Dedifferentiated amniotic fluid mesenchymal stem cell (primary cell): ENCODE measurements around the gene PNLIPRP2.

Source experiments
- DNase-seq: peaks from one replicate; pipeline ENCODE4 v3.0.0-alpha.2; 2016; ENCODE audit errors: extremely low spot score

Gene PNLIPRP2

DNA sequence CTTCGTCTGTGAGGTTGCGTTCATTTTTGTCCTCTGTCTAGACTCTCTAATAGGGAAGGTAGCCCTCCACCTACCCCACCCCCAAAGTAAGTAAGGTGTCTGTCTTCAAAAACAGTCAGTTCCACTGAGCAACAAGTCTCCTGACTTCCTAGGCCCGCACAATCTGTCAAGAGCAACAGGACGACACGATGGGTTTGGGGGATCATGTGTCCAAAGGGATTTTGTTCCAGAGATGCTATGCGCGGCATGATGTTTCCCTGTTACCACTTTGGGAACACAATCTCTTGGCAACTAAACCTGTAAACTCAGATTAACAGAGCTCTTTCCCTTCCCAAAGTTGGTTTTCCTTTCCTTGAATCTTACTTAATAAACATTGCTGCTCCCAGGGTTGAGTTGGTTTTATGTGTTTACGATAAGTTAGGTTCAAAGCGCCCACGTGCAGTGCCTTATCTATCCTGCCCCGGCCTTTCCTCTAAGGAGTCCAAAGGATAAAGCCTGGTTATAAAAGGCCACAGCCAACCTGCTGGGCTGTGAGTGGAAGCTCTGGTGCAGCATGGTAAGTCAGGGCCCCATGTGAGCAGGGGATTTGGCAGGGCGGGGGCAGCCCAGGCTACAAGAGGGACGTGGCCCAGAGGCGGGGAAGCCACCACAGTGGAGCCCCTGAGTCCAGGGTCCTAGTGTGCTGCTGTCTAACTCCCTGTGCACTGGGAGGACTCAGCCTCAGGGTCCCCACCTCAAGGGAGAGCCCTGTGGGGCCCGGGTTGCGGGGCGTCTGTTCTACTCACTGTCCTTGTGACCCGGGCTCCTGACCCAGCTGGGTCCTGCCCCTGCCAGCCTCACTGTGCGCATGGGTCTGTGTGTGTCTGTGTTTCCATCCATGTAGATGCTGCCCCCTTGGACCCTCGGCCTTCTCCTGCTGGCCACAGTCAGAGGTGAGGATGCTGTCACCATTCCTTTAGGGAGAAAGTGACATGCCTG is at the start of gene PNLIPRP2:
TSS of gene PNLIPRP2 (plus strand) at position 531 of the 978 bp plus-strand sequence.
- DNase-seq, result no peak

DNA sequence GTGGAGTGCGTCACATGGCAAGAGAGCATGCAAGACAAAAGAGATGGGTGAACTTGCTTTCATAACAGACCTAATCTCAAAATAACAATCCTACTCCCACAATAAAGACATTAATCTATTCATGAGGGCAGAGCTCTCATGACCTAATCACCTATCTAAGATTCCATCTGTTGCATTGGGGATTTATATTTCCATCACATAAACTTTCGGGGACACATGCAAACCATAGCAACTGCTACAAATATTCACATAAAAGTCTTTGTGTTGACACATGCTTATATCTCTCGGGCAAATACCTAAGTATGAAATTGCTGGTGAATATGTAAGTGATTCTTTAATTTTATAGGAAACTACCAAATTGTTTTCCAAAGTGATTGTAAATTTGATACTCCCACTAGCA is 46.0 kb upstream of the PNLIPRP2 start:
- DNase-seq, result no peak

DNA sequence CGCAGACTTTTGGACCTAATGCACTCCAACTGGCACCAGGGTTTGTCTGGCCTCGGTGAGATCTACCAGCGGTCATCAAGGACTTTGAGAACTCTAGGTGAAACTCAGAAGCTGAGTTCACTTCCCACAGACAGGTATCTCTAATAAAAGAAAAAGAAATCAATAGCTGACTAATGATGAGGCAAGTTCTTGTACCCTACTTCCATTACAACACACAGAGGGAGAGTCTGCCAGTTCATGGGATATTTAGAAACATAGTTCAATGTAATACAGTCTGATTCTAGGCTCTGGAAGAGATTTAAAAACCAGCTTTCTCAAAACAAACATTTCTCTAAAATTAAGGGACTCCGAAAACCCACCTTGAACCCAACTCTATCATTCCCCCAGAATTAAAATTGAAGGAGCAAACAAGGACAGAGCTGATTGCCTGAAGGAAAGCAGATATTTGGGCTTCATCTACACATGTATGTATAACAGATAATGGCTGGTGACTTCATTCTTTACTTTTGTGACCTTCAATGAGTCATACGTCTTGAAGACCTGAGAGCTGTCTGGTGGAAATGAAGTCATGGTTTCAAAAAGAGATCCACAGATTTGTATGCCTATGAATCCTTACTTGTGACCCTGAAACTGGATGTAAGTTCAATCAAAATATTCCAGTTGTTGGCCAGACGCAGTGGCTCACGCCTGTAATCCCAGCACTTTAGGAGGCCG is 32.7 kb upstream of the PNLIPRP2 start:
- no peak for DNase-seq

DNA sequence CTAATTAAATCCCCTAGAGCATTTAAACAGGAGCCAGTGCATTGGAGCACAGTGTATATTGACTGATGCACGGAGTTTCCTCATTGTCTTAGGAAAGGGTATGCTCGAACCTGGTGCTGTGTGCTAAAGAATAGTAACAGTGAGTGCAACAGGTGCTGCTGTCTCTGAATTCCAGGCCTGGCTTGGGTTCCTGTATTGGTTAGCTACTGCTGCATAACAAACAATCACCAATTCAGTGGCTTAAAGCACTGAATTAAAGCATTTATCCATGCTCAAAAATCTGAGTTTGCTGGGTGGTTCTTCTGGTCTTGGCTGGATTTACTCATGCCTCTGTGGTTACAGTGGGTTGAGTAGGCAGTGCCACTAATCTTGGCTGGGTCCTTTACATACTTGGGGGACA is 31.8 kb upstream of the PNLIPRP2 start:
- no peak for DNase-seq

DNA sequence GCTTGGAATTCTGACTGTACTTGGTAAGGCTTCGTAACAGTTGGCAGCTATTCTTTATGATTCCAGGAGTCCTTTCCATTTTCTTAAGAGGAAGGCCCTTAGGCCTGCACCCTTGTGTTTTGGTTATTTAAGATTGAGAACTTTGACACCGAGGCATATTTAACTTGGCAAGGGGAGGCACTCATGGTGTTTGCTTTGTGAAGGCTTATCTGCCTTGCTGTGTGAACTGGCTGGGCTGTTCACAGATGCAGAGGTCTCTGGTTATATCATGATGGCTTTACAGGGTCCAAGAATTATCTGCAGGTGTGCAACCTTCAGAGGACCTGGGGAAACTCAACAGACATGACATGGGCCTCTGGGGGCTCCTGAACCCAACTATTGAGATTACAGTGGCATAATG is 30.8 kb upstream of the PNLIPRP2 start:
- no peak for DNase-seq

DNA sequence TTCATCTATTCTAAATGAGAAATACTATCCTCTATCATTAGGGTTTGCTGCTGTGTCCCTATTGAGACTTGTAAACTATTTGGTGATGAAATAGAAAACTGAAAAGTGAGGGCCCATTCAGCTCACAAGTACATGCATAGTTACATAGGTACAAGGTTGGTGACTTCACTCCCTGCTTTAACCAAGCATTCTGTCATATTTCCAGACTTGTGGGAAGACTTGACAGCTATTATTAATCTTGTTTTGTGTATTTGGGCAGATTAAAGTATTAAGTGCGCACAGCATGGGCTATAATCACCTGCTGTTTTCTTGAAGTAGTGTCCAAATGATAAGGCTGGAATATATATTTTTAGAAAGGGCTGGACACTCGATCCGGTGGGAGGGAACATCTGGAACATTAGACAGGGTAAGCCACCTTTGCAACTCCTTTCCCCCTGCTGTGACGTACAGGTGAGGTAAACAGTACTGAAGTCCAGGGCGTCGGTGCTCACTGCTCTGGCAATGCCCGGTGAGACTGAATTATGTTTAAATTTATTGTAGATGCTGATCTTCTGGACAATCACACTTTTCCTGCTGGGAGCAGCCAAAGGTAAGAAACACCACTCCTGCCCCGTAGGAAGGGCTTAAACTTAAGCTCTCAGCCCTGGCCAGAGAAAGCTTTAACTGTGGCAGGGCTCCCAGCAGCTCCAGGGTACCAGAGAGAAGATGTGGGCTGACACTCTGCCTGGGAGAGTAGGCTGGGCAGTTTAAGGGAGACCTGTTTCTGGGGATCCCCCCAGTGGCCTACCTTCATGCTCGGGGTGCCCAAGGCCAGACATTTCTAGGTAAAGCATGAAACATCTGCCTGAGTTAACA is 29.9 kb upstream of the PNLIPRP2 start, which contains the start of gene PNLIPRP1:
TSS of gene PNLIPRP1 (plus strand) at position 370 of the 855 bp plus-strand sequence. CDS start at position 541, 171 bp downstream.
- DNase-seq, result no peak

DNA sequence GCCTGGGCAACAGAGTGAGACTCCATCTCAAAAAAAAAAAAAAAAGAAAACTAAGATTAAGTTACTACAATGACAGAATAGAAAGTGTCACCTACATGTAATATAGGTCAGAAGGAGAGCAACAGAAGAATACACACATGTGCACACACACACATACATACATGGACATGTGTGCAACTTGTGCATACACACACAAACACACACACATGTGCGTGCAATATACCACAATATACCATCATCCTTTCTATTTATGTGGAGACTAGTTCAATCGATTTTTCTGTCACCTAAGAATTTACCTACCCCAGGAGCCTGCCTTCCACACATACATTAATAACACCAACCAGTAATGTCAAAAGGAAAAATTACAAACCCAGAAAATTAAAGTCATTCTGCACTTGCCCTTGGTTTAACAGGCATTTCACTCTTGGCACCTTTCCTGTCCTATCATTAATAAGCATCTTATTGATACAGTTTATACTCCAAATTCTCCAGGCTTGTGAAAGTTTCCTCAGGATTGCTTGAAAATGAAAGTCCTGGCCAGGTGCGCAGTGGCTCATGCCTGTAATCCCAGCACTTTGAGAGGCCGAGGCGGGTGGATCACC is 27.5 kb upstream of the PNLIPRP2 start:
- DNase-seq, result no peak

DNA sequence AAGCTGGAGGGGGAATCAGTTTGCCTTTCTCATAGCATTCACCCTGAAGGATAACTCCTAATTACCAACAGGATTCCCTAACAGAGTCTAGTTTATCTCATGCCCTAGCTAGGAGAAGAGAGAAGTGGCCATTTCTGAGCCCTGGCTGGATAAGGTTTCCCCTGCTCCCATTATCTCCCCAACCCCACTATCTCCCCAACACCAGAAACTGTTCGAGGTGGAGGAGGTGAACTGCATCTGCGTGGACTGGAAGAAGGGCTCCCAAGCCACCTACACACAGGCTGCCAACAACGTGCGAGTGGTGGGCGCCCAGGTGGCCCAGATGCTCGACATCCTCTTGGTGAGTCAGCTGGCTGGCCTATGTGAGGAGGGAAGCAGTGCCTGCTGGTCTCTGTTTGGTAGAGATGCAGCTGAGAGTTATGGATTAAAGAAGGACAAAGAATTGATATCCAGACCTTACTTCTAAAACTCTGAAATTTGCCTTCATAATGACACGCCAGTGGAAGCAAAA is 26.2 kb upstream of the PNLIPRP2 start:
- DNase-seq, result no peak

DNA sequence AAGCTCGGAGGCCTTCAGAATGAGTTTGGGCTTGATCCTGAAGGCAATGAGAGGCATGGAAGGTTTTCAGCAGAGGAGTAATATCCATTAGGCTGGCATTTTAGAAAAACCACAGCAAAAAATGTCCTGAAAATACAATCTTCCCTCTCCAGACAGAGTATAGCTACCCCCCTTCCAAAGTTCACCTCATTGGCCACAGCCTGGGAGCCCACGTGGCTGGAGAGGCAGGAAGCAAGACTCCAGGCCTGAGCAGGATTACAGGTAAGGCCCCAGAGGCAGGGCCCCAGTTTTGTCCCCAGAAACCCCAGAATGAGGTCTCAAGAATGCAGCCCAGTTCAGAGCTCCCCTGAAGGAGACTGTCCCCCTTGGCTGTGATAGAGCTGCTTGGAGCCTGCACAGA is 24.7 kb upstream of the PNLIPRP2 start:
- no peak for DNase-seq

DNA sequence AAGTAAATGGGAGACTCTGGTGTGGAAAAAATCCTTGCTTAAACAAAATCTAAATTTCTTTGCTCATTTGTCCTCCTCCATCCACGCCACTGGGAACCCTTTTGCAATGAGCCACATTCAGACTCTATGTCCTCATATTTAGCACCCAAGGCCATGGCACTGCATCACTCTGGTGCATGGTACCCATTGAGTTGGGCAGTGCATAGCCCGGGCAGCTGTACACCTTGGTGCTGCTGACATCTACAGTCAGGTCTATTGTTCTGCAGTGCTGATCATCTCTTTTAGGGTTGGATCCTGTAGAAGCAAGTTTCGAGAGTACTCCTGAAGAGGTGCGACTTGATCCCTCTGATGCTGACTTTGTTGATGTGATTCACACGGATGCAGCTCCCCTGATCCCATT is 23.2 kb upstream of the PNLIPRP2 start:
- DNase-seq, result no peak

DNA sequence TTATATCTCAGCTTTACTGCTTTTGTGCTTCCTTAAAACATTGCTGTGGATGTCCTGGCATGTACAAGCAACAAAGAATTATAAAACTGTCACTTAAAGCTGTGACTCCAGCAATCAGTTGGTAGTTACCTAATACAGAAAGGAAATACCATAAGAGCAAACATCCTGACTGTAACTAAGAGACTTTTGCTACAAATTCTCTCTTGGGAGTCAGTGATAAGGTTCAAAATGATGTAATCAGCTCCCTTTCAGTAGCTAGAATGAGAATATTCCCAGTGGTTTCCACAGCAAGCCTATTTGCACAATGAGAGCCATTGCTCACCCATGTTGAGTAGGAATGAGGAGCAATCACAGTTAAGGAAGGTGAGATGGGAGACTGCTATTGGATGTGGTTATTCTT is 22.4 kb upstream of the PNLIPRP2 start:
- no peak for DNase-seq

DNA sequence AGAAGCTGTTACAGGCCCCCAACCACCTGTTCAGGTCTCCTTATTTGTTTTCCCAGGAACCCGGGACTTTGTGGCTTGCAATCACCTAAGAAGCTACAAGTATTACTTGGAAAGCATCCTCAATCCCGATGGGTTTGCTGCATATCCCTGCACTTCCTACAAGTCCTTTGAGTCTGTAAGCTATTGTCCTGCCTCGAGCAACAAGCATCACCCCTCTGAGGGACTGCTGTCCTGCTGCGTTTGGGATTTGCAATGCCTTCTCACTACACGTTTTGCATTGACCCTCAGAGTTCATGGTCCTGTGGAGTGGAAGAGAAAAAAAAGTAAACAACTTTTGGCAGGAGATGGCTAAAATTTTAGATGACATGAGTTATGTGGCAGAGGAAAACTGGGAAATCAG is 20.8 kb upstream of the PNLIPRP2 start:
- no peak for DNase-seq

DNA sequence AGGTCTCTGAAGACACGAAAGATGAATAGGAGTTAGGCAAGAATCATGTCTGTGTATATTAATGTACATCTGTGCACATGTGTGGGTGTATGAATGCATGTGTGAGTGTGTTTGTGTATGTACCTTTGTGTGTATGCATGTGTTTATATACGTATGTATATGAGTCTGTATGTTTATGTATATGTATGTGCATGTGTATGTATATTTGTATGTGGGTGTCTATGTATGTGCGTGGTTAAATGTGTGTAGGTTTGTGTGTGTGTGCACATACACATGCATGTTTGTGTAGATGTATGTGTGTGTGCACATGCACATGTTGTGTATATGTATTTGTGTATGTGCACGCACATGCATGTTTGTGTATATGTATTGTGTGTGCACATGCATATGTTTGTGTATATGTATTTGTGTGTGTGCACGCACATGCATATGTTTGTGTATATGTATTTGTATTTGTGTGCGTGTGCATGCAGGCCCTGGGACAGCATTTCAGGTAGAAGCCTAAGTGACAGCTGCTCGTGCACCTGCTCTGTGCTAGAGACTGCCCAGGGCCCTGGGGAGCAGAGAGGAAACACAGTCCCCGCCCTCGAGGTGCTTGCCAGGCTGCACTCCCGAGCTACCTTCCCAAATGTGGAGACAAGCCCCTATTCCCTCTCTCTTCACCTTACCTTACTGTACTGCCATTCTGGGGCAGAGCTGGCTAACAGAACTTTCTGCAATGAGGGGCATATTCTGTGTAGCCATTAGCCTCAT is 17.9 kb upstream of the PNLIPRP2 start:
- no peak for DNase-seq

DNA sequence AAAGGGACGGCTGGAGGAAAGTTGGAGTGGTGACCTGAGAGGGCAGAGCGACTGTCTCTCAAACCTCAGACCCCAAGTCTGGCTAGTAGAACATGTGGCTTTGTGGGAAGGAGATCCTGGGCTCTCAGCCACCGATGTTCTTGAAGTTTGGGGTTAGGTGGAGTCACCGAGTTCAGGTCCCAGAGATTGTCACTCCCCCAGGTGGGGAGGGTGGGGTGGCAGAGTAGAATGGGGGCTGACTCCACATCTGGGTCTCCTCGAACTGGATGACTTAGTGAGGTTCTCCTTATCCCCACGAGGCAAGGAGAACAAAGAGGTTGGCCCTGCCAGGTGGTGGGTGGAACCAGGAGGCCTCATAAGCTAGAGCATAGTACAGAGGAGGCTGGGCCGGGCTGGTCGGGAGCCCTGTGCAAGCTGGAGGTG is 14.7 kb upstream of the PNLIPRP2 start:
- DNase-seq, result no peak

DNA sequence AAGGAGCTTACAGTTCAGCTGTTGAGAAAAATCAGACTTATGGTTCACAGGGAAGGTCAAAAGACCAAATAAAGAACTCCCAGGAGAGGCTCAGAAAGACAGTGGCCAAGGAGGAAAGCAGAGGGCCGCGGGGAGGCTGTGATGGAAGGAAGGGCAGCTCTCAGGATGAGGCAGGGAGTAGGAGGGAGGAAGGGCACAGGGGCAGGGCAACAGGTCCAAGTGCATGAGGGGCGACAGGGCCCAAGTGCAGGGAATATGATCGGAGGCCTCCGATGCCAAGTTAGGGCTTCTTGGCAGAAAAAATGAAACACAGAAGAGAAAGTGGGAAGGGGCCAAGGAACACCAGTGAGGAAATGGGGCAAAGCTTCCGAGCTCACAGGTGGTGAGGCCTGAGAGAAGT is 13.4 kb upstream of the PNLIPRP2 start:
- no peak for DNase-seq

DNA sequence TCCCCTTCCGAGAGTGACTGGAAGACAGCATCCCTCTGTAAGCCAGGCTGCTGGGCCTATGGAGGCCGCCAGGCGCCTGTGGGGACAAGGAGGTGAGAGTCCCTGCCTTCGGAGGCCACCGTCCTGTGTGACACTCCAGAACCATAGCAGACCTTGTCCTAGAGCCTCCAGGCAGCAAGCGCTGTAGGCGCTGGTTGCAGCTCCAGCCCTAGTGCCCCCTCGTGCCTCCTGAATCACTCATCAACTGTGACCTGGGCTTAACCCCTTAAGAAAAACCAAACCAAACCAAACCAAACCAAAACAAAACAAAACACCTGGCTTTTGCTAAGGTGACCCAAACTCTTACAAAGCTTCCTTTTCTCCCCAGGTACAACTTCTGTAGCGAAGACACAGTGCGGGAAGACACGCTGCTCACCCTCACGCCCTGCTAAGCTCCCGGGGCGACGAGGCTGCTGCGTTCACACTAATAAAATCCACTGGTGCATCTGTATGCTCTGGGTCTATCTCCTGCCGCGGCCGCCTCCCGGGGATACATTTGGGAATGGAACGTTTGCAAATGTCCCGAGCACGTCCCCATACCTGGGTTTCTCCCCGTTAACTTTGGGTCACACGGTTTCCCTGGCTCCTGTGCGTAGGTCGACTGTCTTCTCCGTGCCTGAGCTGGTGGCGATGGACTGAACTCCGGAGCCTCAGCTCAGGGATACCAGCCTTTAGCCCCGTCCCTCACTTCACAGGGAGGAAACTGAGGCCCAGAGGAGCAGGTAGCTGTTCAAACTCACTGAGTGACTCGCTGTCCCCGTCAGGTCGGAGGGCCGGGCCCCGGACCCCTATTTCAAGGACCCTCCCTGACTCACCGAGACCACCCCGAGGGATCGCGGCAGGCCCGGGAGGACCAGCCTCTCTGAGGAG is 11.8 kb upstream of the PNLIPRP2 start:
- DNase-seq, result no peak

DNA sequence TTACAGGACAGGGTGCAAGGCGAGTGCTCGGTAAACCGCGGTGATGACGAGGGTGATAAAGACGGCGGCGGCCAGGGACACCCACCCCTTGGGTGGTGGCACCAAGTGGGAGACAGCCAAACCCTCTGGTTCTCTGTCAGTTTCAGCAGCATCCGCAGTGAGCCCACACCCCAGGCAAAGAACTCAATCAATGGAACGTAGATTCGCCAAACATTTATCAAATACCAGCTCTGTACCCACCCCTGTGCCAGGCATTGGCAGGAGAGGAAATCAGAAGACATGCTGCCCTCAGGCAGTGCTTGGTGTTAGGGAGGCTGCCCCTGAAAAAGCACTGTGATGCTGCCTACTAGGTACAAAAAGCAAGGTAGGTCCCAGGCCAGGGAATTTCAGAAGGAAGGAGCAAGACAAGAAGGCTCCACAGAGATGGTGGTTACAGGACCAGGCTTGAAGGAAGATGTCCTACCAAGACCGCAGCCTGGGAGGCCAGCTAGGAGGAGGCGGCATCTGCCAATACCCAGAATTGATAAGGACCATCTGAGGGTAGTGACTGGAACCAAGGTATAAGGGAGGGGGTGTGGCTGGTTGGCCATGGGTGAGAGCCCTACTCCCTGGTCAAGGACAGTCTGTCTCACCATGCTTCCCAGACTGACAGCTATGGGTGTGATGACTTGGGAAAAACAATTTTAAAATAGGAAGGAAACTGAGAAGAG is 10.2 kb upstream of the PNLIPRP2 start:
- no peak for DNase-seq

DNA sequence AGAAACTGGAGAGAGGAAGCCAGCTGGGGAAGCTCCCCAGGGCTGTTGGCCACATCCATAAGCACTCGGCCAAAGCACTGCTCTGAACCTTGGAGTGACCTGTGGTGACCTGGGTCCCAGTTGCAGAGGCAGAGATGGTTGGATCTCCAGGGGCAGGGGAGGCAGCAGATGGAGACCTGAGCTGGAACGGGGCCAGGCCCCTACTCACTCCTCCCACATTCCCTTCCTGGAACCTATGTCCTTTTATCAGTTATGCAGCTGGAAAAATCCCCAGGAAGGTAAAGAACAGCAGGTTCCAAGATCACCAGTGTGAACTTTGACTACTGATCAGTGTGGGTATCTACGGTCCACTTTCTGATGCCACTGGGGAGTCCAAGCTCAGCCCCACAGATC is 9.6 kb upstream of the PNLIPRP2 start:
- DNase-seq, result no peak
